A673 (cell line): Measurements from ENCODE around the gene POU2AF1. TPM values are rescaled to one million over a fixed set of nuclear protein-coding genes. Genes with fewer than 3 reads are reported as not detected.

ENCODE experiments used
- BruUV-seq: library from RNA; stranded (reverse); fragments of 400-500 nt; replicated peaks from 2 replicates; lab custom pipeline; 2021; lab: Mats Ljungman, UMichigan
- CTCF ChIA-PET: fragments of 300-600 bp; sonication (Branson Sonifier 250); formaldehyde crosslinking; loops from one replicate; lab custom pipeline; 2022; ENCODE audit warnings: antibody characterized with exemption; lab: Charles Lee
- POLR2A ChIA-PET: fragments of 300-600 bp; sonication (Branson Sonifier 250); formaldehyde crosslinking; loops from one replicate; lab custom pipeline; 2022; ENCODE audit warnings: antibody characterized with exemption; ENCODE audit not compliant: low non-redundant PET; lab: Charles Lee
- DNase-seq: peaks from one replicate; pipeline ENCODE4 v3.0.0-alpha.2; 2015; ENCODE audit warnings: low spot score
- H3K27ac ChIP-seq: fragments of 200-600 bp; sonication (generic); 2 replicates; pipeline ENCODE4 v1.5.1; 2016; ENCODE audit warnings: mixed run types, low read depth, mild to moderate bottlenecking, mixed read lengths, antibody characterized with exemption, low read length; ENCODE audit not compliant: poor library complexity, severe bottlenecking
- H3K27me3 ChIP-seq: fragments of 200-600 bp; sonication (generic); replicated peaks from 2 replicates; pipeline ENCODE4 v1.6.1; 2017; ENCODE audit warnings: mixed run types, low read depth, mild to moderate bottlenecking, mixed read lengths, antibody characterized with exemption, low read length; ENCODE audit not compliant: insufficient read depth, poor library complexity
- H3K36me3 ChIP-seq: fragments of 200-600 bp; sonication (generic); 2 replicates; pipeline ENCODE4 v1.6.1; 2016; ENCODE audit warnings: mixed run types, mild to moderate bottlenecking, mixed read lengths, antibody characterized with exemption, low read length; ENCODE audit not compliant: insufficient read depth, poor library complexity, severe bottlenecking
- H3K4me1 ChIP-seq: fragments of 200-600 bp; sonication (generic); 2 replicates; pipeline ENCODE4 v1.6.1; 2017; ENCODE audit warnings: mixed run types, mild to moderate bottlenecking, mixed read lengths, antibody characterized with exemption, low read length; ENCODE audit not compliant: insufficient read depth, poor library complexity, severe bottlenecking
- H3K4me3 ChIP-seq: fragments of 200-600 bp; sonication (generic); 2 replicates; pipeline ENCODE4 v1.5.1; 2016; ENCODE audit warnings: low read depth, mixed run types, mild to moderate bottlenecking, mixed read lengths, low read length; ENCODE audit not compliant: poor library complexity, severe bottlenecking
- H3K9me3 ChIP-seq: fragments of 200-600 bp; sonication (generic); 2 replicates; pipeline ENCODE4 v1.6.1; 2016; ENCODE audit warnings: mixed run types, low read depth, mild to moderate bottlenecking, mixed read lengths, antibody characterized with exemption, low read length; ENCODE audit not compliant: poor library complexity, severe bottlenecking
- CTCF ChIP-seq: fragments of 300-800, 200-600 bp; sonication (generic); conservative IDR thresholded peaks from 2 replicates; pipeline ENCODE4 v1.5.1; 2017; ENCODE audit warnings: low read depth, mild to moderate bottlenecking, antibody characterized with exemption, low read length, moderate library complexity, mixed read lengths
- EZH2 ChIP-seq: fragments of 200-600 bp; sonication (generic); IDR thresholded peaks from 2 replicates; pipeline ENCODE4 v1.6.1; 2017; ENCODE audit warnings: borderline replicate concordance, low read depth, mild to moderate bottlenecking, mixed read lengths, antibody characterized with exemption, low read length; ENCODE audit not compliant: poor library complexity, severe bottlenecking
- intact Hi-C: fragments of 100-400 bp; cut with micrococcal nuclease; formaldehyde crosslinking; loops from one replicate; pipeline ENCODE4 v1.10.0; 2022; ENCODE audit not compliant: unreplicated experiment
- total RNA-seq: library from RNA; stranded (reverse); gene quantifications from 2 replicates; pipeline ENCODE4 v1.2.3, GENCODE V29; 2021

POU2AF1 gene
- total RNA-seq, 1 experiment from 2014 or later: not detected

DNA sequence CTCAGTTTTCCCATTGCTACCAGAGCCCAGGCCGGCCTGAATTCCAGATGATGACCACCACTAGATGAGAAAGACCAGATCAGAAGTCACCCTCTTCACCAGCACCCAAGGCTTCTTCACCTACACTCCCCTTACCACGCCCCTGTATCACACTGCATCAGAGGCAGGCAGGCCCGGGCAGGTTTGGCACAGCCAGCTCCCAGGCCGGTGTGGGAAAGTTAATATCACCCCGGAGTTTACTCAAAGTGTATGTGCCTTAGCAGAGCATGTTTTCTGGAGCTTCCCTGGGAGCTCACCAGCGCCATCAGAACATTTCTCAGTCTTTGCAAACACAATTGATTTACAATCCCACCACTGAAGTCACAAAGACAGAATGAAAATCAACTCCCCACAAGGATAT is 47.5 kb upstream of the POU2AF1 start:
- intact Hi-C loops: loop anchor here (10.0 kb wide), 2 partner anchors 712 to 962 kb away; partner anchors contain the start of gene ARHGAP20
- Histone ChIP-seq H3K27me3 (no peaks in the 10 kb centered on the region), H3K4me3 (no peak overlapping the region), H3K27ac (no peak overlapping the region), H3K4me1 (peaks cover 25% of the 10 kb centered on the region), H3K36me3 (no peaks in the 10 kb centered on the region), H3K9me3 (no peaks in the 10 kb centered on the region)
- CTCF ChIA-PET: interaction anchor here (1.0 to 1.4 kb wide), 2 partner anchors 90 to 144 kb away, joined by 4 to 8 read pairs; no protein-coding TSS in a partner anchor
- POLR2A ChIA-PET: no interaction called here
- TF ChIP-seq EZH2 (no peak), CTCF (no peak)
- no peak for DNase-seq
- BruUV-seq: no TSS peak

GRCh38 chr11:111423250-111423615 is 44.2 kb upstream of the POU2AF1 start:
- intact Hi-C loops: loop anchor here (1.0 to 10.0 kb wide), 3 partner anchors 140 to 958 kb away; partner anchors contain the start of gene ARHGAP20
- no peak overlapping the region for H3K4me3 ChIP-seq
- H3K9me3 ChIP-seq: no peaks in the 10 kb centered on the region
- TF ChIP-seq CTCF: 0 out of 2 replicates have a peak, but pooled peaks have one; percentile 2
- no peak for TF ChIP-seq EZH2
- no peaks in the 10 kb centered on the region for H3K27me3 ChIP-seq
- peaks cover 20% of the 10 kb centered on the region for H3K4me1 ChIP-seq
- no peak for DNase-seq
- H3K36me3 ChIP-seq: no peaks in the 10 kb centered on the region
- POLR2A ChIA-PET: no interaction called here
- CTCF ChIA-PET: interaction anchor here (0.5 to 3.2 kb wide), 5 partner anchors 124 to 1222 kb away, joined by 3 to 35 read pairs (median 3); no protein-coding TSS in a partner anchor
- no peak overlapping the region for H3K27ac ChIP-seq
- BruUV-seq: no TSS peak

- H3K27ac ChIP-seq: no peak overlapping the region
- intact Hi-C loops: loop anchor here (1.0 to 10.0 kb wide), 3 partner anchors 139 to 958 kb away; partner anchors contain the start of gene ARHGAP20
- peaks cover 15% of the 10 kb centered on the region for H3K4me1 ChIP-seq
- CTCF ChIA-PET: interaction anchor here (0.5 to 3.2 kb wide), 5 partner anchors 124 to 1221 kb away, joined by 3 to 35 read pairs (median 3); no protein-coding TSS in a partner anchor
- no peaks in the 10 kb centered on the region for H3K36me3 ChIP-seq
- TF ChIP-seq EZH2 (no peak), CTCF (peak; percentile 99)
- H3K4me3 ChIP-seq: no peak overlapping the region
- no peaks in the 10 kb centered on the region for H3K9me3 ChIP-seq
- POLR2A ChIA-PET: no interaction called here
- DNase-seq: peak; percentile 82
- H3K27me3 ChIP-seq: no peaks in the 10 kb centered on the region
- no TSS peak for BruUV-seq
Observed at GRCh38 chr11:111422494-111423249, 43.6 kb upstream of the POU2AF1 start.
